PFSK-1 (cell line): ENCODE measurements around the gene CXCL12.

Experiments
- FOXP2 ChIP-seq: optimal IDR thresholded peaks from 2 replicates; pipeline ENCODE3; 2011; ENCODE audit warnings: borderline replicate concordance, control low read depth, inconsistent platforms; ENCODE audit not compliant: insufficient read depth; ENCODE audit errors: extremely low read length, extremely low read depth
- POLR2AphosphoS5 ChIP-seq: IDR thresholded peaks from 2 replicates; pipeline ENCODE4 v1.6.1; 2012; ENCODE audit warnings: low read depth, mild to moderate bottlenecking, control low read depth, low read length, moderate library complexity
- SIN3A ChIP-seq: IDR thresholded peaks from 2 replicates; pipeline ENCODE4 v1.6.1; 2012; ENCODE audit warnings: mild to moderate bottlenecking, low read length, moderate library complexity, borderline replicate concordance; ENCODE audit not compliant: insufficient read depth
- TAF1 ChIP-seq: IDR thresholded peaks from 2 replicates; pipeline ENCODE4 v1.6.1; 2012; ENCODE audit warnings: low read length, control low read depth, borderline replicate concordance; ENCODE audit not compliant: insufficient read depth
- TF ChIP-seq, protein P1 (sequence below), 2 experiments: IDR thresholded peaks; 2 replicates each; pipeline versions ENCODE4 v1.6.1 to v1.8.0; 2011 to 2012; ENCODE audit warnings: low read depth in 2 of 2, low read length in 2 of 2, control low read depth in 1 of 2, inconsistent platforms in 1 of 2, mild to moderate bottlenecking in 1 of 2, moderate library complexity in 1 of 2; ENCODE audit not compliant: insufficient read depth in 1 of 2

The CXCL12 gene

GRCh38 chr10:44362866-44363711 is 21.8 kb downstream of the CXCL12 start:
- no peak for TF ChIP-seq TAF1
- TF ChIP-seq, protein P1, sequence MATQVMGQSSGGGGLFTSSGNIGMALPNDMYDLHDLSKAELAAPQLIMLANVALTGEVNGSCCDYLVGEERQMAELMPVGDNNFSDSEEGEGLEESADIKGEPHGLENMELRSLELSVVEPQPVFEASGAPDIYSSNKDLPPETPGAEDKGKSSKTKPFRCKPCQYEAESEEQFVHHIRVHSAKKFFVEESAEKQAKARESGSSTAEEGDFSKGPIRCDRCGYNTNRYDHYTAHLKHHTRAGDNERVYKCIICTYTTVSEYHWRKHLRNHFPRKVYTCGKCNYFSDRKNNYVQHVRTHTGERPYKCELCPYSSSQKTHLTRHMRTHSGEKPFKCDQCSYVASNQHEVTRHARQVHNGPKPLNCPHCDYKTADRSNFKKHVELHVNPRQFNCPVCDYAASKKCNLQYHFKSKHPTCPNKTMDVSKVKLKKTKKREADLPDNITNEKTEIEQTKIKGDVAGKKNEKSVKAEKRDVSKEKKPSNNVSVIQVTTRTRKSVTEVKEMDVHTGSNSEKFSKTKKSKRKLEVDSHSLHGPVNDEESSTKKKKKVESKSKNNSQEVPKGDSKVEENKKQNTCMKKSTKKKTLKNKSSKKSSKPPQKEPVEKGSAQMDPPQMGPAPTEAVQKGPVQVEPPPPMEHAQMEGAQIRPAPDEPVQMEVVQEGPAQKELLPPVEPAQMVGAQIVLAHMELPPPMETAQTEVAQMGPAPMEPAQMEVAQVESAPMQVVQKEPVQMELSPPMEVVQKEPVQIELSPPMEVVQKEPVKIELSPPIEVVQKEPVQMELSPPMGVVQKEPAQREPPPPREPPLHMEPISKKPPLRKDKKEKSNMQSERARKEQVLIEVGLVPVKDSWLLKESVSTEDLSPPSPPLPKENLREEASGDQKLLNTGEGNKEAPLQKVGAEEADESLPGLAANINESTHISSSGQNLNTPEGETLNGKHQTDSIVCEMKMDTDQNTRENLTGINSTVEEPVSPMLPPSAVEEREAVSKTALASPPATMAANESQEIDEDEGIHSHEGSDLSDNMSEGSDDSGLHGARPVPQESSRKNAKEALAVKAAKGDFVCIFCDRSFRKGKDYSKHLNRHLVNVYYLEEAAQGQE (IDR thresholded peaks at IDR 0.05; ENCODE audit: insufficient read depth in 1 of 2, low read depth in 2 of 2, low read length in 2 of 2) = no peak
- no peak for TF ChIP-seq POLR2AphosphoS5
- no peak for TF ChIP-seq SIN3A
- no peak for TF ChIP-seq FOXP2

GRCh38 chr10:44361109-44361508 is 23.8 kb downstream of the CXCL12 start:
- no peak for TF ChIP-seq POLR2AphosphoS5
- no peak for TF ChIP-seq SIN3A
- TF ChIP-seq FOXP2 = no peak
- TF ChIP-seq, protein P1 (IDR thresholded peaks at IDR 0.05; ENCODE audit: insufficient read depth in 1 of 2, low read depth in 2 of 2, low read length in 2 of 2) = no peak
- TF ChIP-seq TAF1 = no peak

GRCh38 chr10:44358080-44358771 is 26.7 kb downstream of the CXCL12 start:
- TF ChIP-seq, protein P1 (IDR thresholded peaks at IDR 0.05; ENCODE audit: insufficient read depth in 1 of 2, low read depth in 2 of 2, low read length in 2 of 2) = no peak
- TF ChIP-seq POLR2AphosphoS5 (no peak), TAF1 (no peak), SIN3A (no peak), FOXP2 (no peak)

DNA sequence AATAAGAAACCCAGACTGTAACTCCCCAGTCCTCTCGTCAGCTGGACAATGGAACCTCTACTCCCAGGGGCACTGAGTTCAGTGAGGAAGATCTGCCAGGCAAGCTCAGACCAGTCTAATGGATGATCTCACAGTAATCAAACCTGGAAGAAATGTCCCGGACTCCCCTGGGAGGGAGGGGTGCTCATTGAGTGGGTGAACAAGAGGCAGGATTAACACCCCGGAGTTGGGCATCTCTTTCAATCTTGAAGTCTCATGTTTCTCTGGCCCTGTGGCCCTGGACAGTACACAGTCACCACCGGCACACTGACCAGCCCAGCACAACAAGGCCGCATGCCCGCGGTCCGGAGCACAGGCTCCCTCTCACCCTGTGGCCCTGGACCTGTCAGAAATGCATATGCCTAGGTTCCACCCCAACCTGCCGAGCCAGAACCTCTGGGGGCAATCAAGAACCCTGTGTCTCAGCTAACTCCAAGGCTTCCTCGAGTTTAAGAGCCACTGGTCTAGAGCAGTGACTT is 27.8 kb downstream of the CXCL12 start:
- no peak for TF ChIP-seq TAF1
- TF ChIP-seq SIN3A = no peak
- TF ChIP-seq FOXP2 = no peak
- TF ChIP-seq, protein P1 (IDR thresholded peaks at IDR 0.05; ENCODE audit: insufficient read depth in 1 of 2, low read depth in 2 of 2, low read length in 2 of 2) = no peak
- TF ChIP-seq POLR2AphosphoS5 = no peak
